ENCODE measurements around the gene DIPK2B.

Gene DIPK2B

GRCh38 chrX:45154462-45154861 lies 46.2 kb downstream of the DIPK2B start:
- DNase-seq, result no peak

- no peak for DNase-seq
Measured at GRCh38 chrX:45154033-45154360, 46.7 kb downstream of the DIPK2B start.

All from suppressor macrophage treated with lipopolysaccharide for 1 hour (primary cell).